Measurements from ENCODE around the gene ESR2.

- TF ChIP-seq CTCF (IDR thresholded peaks at IDR 0.05) (no peak), POLR2A (IDR thresholded peaks at IDR 0.05) (no peak), EP300 (IDR thresholded peaks at IDR 0.05; ENCODE audit: low read depth) (no peak)
Measured at GRCh38 chr14:64203366-64204006, 90.7 kb downstream of the ESR2 start.

All from transverse colon (tissue), 3 donors.